SK-N-MC (cell line): ENCODE measurements around the gene HPCAL1.

ENCODE experiments used
- EZH2 ChIP-seq: fragments of 200-600 bp; sonication (generic); IDR thresholded peaks from one replicate; pipeline ENCODE4 v1.6.1; 2017; ENCODE audit warnings: antibody characterized with exemption
- POLR2AphosphoS5 ChIP-seq: IDR thresholded peaks from 2 replicates; pipeline ENCODE4 v1.6.1; 2012; ENCODE audit warnings: mild to moderate bottlenecking, low read depth, low read length, borderline replicate concordance

- TF ChIP-seq EZH2 (no peak), POLR2AphosphoS5 (no peak)
These were observed 23.8 kb upstream of the HPCAL1 start for GRCh38 chr2:10278763-10279471.
